ENCODE data around the gene CDK2.

DNA sequence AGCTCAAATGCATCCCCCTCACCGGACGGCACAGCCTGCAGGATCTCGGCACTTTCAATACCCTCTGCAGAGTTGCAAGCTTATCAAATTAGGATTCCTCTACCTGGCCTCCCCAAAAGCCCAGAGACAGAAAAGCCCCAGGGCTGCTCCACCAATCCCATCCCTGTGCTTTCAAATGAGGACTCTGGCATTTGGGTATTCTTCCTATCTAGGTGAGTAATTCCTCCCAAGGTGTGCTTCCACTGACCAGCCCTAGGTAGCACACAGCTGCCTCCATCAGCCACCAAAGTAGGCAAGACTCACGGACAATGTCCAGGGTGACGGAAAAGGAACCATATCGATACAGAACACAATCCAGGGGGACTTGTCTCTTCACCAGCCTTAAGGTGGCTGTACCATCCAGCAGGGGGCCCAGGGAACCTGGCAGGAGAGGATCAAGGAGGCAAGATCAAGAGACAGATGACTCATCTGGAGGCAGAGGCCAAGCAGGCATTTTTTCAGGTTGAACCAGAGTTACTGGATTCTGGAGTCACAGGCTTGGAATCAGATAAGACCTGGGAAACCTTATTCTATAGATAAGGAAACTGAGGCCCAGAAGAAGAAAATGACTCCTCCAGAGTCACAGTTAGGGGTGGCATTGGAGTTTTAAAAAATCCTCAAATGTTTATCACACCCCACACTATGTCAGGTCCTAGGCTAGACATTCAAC lies 10.7 kb upstream of the CDK2 start:
- TF ChIP-seq RAD21 (IDR thresholded peaks at IDR 0.05; ENCODE audit: low read depth) (peak; percentile 54), YY1 (IDR thresholded peaks at IDR 0.05; ENCODE audit: low read depth) (no peak), FOXM1 (IDR thresholded peaks at IDR 0.05; ENCODE audit: borderline replicate concordance, low read depth) (no peak), ZBTB7A (IDR thresholded peaks at IDR 0.05; ENCODE audit: low read depth) (no peak), USF1 (IDR thresholded peaks at IDR 0.05) (no peak), EGR1 (IDR thresholded peaks at IDR 0.05) (no peak), CEBPB (IDR thresholded peaks at IDR 0.05) (no peak), TAF1 (IDR thresholded peaks at IDR 0.05; ENCODE audit: low read depth) (no peak), TCF12 (IDR thresholded peaks at IDR 0.05; ENCODE audit: low read depth) (peak; percentile 62; the same call in 1 of the 2 replicates), CREB1 (IDR thresholded peaks at IDR 0.05; ENCODE audit: low read depth) (no peak), EP300 (IDR thresholded peaks at IDR 0.05; ENCODE audit: borderline replicate concordance) (peak; percentile 42; the same call in 1 of the 2 replicates), NFIC (IDR thresholded peaks at IDR 0.05) (peak; percentile 78)
- TF ChIP-seq, protein P1, sequence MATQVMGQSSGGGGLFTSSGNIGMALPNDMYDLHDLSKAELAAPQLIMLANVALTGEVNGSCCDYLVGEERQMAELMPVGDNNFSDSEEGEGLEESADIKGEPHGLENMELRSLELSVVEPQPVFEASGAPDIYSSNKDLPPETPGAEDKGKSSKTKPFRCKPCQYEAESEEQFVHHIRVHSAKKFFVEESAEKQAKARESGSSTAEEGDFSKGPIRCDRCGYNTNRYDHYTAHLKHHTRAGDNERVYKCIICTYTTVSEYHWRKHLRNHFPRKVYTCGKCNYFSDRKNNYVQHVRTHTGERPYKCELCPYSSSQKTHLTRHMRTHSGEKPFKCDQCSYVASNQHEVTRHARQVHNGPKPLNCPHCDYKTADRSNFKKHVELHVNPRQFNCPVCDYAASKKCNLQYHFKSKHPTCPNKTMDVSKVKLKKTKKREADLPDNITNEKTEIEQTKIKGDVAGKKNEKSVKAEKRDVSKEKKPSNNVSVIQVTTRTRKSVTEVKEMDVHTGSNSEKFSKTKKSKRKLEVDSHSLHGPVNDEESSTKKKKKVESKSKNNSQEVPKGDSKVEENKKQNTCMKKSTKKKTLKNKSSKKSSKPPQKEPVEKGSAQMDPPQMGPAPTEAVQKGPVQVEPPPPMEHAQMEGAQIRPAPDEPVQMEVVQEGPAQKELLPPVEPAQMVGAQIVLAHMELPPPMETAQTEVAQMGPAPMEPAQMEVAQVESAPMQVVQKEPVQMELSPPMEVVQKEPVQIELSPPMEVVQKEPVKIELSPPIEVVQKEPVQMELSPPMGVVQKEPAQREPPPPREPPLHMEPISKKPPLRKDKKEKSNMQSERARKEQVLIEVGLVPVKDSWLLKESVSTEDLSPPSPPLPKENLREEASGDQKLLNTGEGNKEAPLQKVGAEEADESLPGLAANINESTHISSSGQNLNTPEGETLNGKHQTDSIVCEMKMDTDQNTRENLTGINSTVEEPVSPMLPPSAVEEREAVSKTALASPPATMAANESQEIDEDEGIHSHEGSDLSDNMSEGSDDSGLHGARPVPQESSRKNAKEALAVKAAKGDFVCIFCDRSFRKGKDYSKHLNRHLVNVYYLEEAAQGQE (IDR thresholded peaks at IDR 0.05; ENCODE audit: low read depth): no peak
- TF ChIP-seq, protein P2, sequence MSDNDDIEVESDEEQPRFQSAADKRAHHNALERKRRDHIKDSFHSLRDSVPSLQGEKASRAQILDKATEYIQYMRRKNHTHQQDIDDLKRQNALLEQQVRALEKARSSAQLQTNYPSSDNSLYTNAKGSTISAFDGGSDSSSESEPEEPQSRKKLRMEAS (IDR thresholded peaks at IDR 0.05): no peak
